ENCODE data around the gene TSPAN11. TPM values are rescaled to one million over a fixed set of nuclear protein-coding genes. Genes with fewer than 3 reads are reported as not detected.

TSPAN11 gene
- total RNA-seq, 1 donor from 2014 or later: 12.4 TPM

DNA sequence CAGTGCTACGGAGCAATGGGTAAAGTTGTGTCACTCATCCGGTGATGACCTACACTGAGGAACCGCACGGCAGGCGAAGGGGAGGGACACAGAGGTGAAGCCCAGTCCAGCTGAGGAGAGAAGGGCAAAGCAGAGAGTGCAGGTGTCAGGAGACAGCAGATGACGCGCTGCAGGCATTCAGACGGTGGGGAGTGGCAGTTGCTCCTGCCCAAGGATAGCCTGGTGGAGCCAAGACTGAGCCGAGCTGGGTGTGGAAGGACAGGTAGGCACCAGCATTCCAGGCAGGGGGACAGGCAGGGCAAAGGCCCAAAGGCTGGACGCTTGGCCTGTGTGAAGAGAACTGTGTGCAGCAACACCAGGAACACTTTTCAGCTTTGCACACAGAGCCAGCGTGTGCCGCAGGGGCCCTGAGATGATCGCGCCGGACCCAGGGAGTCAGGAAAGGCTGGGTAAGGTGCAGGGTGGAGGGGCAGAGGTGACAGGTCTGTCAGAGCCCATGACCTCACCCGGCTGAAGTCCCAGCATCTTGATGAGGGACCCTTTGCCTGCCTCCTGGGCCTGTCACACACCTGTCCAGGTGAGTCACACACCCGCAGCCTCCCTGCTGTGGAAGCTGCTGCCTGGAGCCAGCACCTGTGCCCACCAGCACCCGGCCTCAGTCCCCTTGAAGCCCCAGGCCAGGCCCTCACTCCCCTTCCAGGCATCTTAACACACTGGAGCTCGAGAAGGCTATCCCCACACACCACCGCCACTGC lies 48.4 kb downstream of the TSPAN11 start:
- TF ChIP-seq EZH2 (IDR thresholded peaks at IDR 0.05; ENCODE audit: insufficient read depth, low read length): no peak
- TF ChIP-seq, protein P1, sequence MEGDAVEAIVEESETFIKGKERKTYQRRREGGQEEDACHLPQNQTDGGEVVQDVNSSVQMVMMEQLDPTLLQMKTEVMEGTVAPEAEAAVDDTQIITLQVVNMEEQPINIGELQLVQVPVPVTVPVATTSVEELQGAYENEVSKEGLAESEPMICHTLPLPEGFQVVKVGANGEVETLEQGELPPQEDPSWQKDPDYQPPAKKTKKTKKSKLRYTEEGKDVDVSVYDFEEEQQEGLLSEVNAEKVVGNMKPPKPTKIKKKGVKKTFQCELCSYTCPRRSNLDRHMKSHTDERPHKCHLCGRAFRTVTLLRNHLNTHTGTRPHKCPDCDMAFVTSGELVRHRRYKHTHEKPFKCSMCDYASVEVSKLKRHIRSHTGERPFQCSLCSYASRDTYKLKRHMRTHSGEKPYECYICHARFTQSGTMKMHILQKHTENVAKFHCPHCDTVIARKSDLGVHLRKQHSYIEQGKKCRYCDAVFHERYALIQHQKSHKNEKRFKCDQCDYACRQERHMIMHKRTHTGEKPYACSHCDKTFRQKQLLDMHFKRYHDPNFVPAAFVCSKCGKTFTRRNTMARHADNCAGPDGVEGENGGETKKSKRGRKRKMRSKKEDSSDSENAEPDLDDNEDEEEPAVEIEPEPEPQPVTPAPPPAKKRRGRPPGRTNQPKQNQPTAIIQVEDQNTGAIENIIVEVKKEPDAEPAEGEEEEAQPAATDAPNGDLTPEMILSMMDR (IDR thresholded peaks at IDR 0.05; ENCODE audit: insufficient read depth, low read depth, low read length): no peak
- Mint-ChIP-seq H3K36me3 (ENCODE audit: low read depth, unreplicated experiment) (peaks cover 3% of the 10 kb centered on the region), H3K27ac (ENCODE audit: unreplicated experiment) (no peak overlapping the region), H3K27me3 (ENCODE audit: low read depth, unreplicated experiment) (peaks cover 62% of the 10 kb centered on the region), H3K9me3 (ENCODE audit: unreplicated experiment) (no peaks in the 10 kb centered on the region), H3K4me3 (ENCODE audit: unreplicated experiment) (no peak overlapping the region), H3K4me1 (ENCODE audit: low read depth, unreplicated experiment) (peaks cover 1% of the 10 kb centered on the region)
- FAIRE-seq: no peak
- Histone ChIP-seq H2AFZ (ENCODE audit: low read depth, low read length) (no peak overlapping the region), H3K9me3 (ENCODE audit: insufficient read depth, low read depth, low read length) (no peaks in the 10 kb centered on the region), H3K27ac (ENCODE audit: low read depth, low read length) (no peak overlapping the region), H3K79me2 (ENCODE audit: insufficient read depth, low read length) (no peaks in the 10 kb centered on the region), H3K9ac (ENCODE audit: low read length) (no peak overlapping the region), H4K20me1 (ENCODE audit: insufficient read depth, low read length) (no peaks in the 10 kb centered on the region), H3K27me3 (ENCODE audit: insufficient read depth, low read length) (peaks cover 3% of the 10 kb centered on the region), H3K4me2 (ENCODE audit: low read length) (no peak overlapping the region), H3K4me1 (ENCODE audit: insufficient read depth, low read length) (no peaks in the 10 kb centered on the region), H3K36me3 (ENCODE audit: insufficient read depth, low read length) (no peaks in the 10 kb centered on the region), H3K4me3 (ENCODE audit: insufficient read depth, low read depth, low read length) (no peak overlapping the region)
- no peak for DNase-seq (ENCODE audit: low read depth)

DNA sequence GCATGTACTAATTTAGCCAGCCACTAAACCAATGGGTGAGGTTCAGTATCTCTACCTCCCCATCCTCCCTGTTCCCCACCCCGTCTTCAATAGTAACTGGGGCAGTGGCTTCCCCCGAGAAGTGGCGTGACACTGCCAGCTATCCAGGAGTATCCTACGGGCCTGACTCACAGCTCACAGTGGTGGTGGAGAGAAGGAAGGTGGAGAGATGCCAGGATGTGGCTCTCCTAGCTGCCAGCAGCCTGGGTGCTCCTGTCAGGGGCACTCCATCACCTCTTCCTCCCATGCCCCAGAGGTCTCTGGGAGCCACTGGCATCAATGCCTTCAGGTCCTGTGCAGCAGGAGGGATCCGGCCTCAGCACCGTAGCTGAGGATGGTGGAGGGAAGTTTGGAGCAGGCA lies 49.0 kb downstream of the TSPAN11 start:
- no peak overlapping the region for H3K9ac ChIP-seq (ENCODE audit: low read length)
- H3K27me3 ChIP-seq (ENCODE audit: insufficient read depth, low read length): peaks cover 3% of the 10 kb centered on the region
- Mint-ChIP-seq H3K4me3 (ENCODE audit: unreplicated experiment) (no peak overlapping the region), H3K4me1 (ENCODE audit: low read depth, unreplicated experiment) (peaks cover 1% of the 10 kb centered on the region), H3K9me3 (ENCODE audit: unreplicated experiment) (no peaks in the 10 kb centered on the region), H3K36me3 (ENCODE audit: low read depth, unreplicated experiment) (no peaks in the 10 kb centered on the region), H3K27ac (ENCODE audit: unreplicated experiment) (no peak overlapping the region), H3K27me3 (ENCODE audit: low read depth, unreplicated experiment) (peaks cover 61% of the 10 kb centered on the region)
- H3K4me2 ChIP-seq (ENCODE audit: low read length): no peak overlapping the region
- no peak overlapping the region for H2AFZ ChIP-seq (ENCODE audit: low read depth, low read length)
- no peaks in the 10 kb centered on the region for H3K36me3 ChIP-seq (ENCODE audit: insufficient read depth, low read length)
- no peak for FAIRE-seq
- H3K4me1 ChIP-seq (ENCODE audit: insufficient read depth, low read length): no peaks in the 10 kb centered on the region
- H4K20me1 ChIP-seq (ENCODE audit: insufficient read depth, low read length): no peaks in the 10 kb centered on the region
- H3K27ac ChIP-seq (ENCODE audit: low read depth, low read length): no peak overlapping the region
- DNase-seq (ENCODE audit: low read depth): no peak
- H3K79me2 ChIP-seq (ENCODE audit: insufficient read depth, low read length): no peaks in the 10 kb centered on the region
- TF ChIP-seq EZH2 (IDR thresholded peaks at IDR 0.05; ENCODE audit: insufficient read depth, low read length): no peak
- TF ChIP-seq, protein P1 (IDR thresholded peaks at IDR 0.05; ENCODE audit: insufficient read depth, low read depth, low read length): no peak
- no peaks in the 10 kb centered on the region for H3K9me3 ChIP-seq (ENCODE audit: insufficient read depth, low read depth, low read length)
- H3K4me3 ChIP-seq (ENCODE audit: insufficient read depth, low read depth, low read length): no peak overlapping the region

DNA sequence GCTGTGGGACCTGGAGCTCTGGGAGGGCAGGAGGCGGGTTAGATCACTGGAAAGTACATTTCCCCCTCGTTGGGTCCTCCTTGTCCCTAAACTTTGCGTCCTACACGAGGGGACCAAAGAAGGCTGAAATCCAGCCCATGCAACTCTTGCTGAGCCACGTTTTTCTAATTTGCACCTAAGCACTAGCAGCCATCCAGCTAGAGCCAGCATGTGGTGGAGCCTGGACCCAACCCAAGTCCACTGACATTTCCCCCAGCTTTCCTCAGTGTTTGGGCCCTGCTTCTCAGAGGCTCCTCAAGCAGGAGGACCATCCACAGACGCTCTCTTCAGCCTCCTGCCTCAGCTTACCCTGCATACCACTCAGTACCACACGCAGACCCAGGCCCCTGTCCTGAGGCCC lies 49.7 kb downstream of the TSPAN11 start:
- Histone ChIP-seq H4K20me1 (ENCODE audit: insufficient read depth, low read length) (no peaks in the 10 kb centered on the region), H3K4me3 (ENCODE audit: insufficient read depth, low read depth, low read length) (no peak overlapping the region), H3K27ac (ENCODE audit: low read depth, low read length) (no peak overlapping the region), H3K36me3 (ENCODE audit: insufficient read depth, low read length) (no peaks in the 10 kb centered on the region), H3K9ac (ENCODE audit: low read length) (no peak overlapping the region), H3K4me2 (ENCODE audit: low read length) (no peak overlapping the region), H2AFZ (ENCODE audit: low read depth, low read length) (no peak overlapping the region), H3K9me3 (ENCODE audit: insufficient read depth, low read depth, low read length) (no peaks in the 10 kb centered on the region), H3K27me3 (ENCODE audit: insufficient read depth, low read length) (peaks cover 3% of the 10 kb centered on the region), H3K79me2 (ENCODE audit: insufficient read depth, low read length) (no peaks in the 10 kb centered on the region), H3K4me1 (ENCODE audit: insufficient read depth, low read length) (no peaks in the 10 kb centered on the region)
- H3K27me3 Mint-ChIP-seq (ENCODE audit: low read depth, unreplicated experiment): peaks cover 63% of the 10 kb centered on the region
- H3K9me3 Mint-ChIP-seq (ENCODE audit: unreplicated experiment): no peaks in the 10 kb centered on the region
- H3K4me1 Mint-ChIP-seq (ENCODE audit: low read depth, unreplicated experiment): peaks cover 1% of the 10 kb centered on the region
- TF ChIP-seq, protein P1 (IDR thresholded peaks at IDR 0.05; ENCODE audit: insufficient read depth, low read depth, low read length): no peak
- no peak for TF ChIP-seq EZH2 (IDR thresholded peaks at IDR 0.05; ENCODE audit: insufficient read depth, low read length)
- H3K4me3 Mint-ChIP-seq (ENCODE audit: unreplicated experiment): no peak overlapping the region
- DNase-seq (ENCODE audit: low read depth) (no peak), FAIRE-seq (no peak)
- H3K27ac Mint-ChIP-seq (ENCODE audit: unreplicated experiment): no peak overlapping the region
- H3K36me3 Mint-ChIP-seq (ENCODE audit: low read depth, unreplicated experiment): no peaks in the 10 kb centered on the region

Data from astrocyte (in vitro differentiated cells and primary cell).